GM15510 (cell line): ENCODE data around the gene CCDC80.

ENCODE experiments used
- POLR2A ChIP-seq: IDR thresholded peaks from 3 replicates; pipeline ENCODE4 v1.6.1; 2011; ENCODE audit warnings: borderline replicate concordance; ENCODE audit not compliant: insufficient read length; ENCODE audit errors: extremely low read depth

CCDC80 gene

DNA sequence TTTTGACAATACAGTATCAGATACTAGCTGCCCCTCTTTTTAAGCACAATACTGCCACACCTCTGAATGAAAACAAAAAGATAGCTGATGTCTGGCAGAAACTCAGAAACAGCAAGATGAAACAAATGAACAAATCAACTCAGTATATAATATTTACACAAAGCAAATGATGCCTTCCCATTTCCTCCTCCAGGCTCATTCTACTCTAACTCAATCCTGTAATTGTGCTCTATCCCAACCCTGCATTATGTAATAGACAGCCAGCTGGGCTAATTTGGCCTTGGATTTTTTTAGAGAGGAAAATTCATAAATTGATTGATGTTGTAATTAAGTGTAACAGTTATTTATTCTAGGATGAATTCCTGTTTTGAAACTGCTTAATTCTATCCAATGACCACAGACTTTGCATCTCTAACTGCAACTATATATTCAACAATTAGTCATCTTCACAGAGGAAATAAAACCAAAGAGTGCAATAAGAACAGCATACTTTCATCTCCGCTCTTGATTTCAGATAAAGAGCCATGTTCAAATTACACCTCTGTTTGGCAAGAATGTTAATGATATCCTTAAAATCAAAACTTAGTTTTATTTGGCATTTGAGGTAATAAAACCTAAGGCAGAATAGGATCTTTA lies 85.3 kb downstream of the CCDC80 start:
- TF ChIP-seq POLR2A: no peak

DNA sequence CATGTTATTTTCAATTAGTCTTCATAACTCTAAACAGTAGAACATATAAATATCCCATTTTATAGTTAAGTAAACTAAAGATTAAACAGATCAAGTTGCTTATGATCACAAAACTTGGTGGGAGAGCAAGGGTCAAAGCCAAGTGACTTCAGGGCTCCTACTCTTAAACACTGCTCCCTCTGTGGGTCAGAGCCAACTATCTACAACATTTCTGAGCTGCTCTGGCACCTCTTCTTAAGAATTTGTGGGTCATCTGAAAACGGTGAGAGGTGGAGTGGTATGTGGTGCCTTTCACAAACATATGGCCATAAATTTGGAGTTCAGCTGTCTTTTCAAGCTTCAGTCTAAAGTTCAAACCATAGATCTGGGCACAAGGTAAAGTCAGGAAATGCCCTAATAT lies 90.1 kb downstream of the CCDC80 start:
- TF ChIP-seq POLR2A: no peak
